NOMO-1 treated with dmso at 0.1 percent for 144 hours (cell line): ENCODE data around the gene SLC16A12.

Experiments
- DNase-seq: peaks from one replicate; lab custom pipeline; 2025; ENCODE audit not compliant: unreplicated experiment; lab: John Stamatoyannopoulos, UW

The SLC16A12 gene

GRCh38 chr10:89535171-89536012 lies at the start of gene SLC16A12:
SLC16A12 (minus strand) TSS chr10:89535594; CDS start chr10:89462578, 73,016 bp downstream.
- no peak for DNase-seq

- no peak for DNase-seq
These were observed 46.6 kb upstream of the SLC16A12 start for GRCh38 chr10:89582022-89582421.

- DNase-seq = no peak
These were observed 44.8 kb upstream of the SLC16A12 start for GRCh38 chr10:89580243-89580642.

- no peak for DNase-seq
These were observed 41.3 kb upstream of the SLC16A12 start for GRCh38 chr10:89576696-89577095.

GRCh38 chr10:89576022-89576421 lies 40.6 kb upstream of the SLC16A12 start:
- no peak for DNase-seq

- no peak for DNase-seq
These were observed 39.6 kb upstream of the SLC16A12 start for GRCh38 chr10:89575031-89575430.

- DNase-seq = no peak
These were observed 39.0 kb upstream of the SLC16A12 start for GRCh38 chr10:89574368-89574767.

GRCh38 chr10:89567576-89568245 lies 32.3 kb upstream of the SLC16A12 start:
- no peak for DNase-seq

- no peak for DNase-seq
These were observed 31.6 kb upstream of the SLC16A12 start for GRCh38 chr10:89566992-89567391.

- DNase-seq = no peak
These were observed 30.9 kb upstream of the SLC16A12 start for GRCh38 chr10:89566095-89566950.

GRCh38 chr10:89565180-89565579 lies 29.8 kb upstream of the SLC16A12 start:
- DNase-seq = no peak

- DNase-seq = peak; percentile 1
These were observed 28.6 kb upstream of the SLC16A12 start for GRCh38 chr10:89563861-89564478.

- no peak for DNase-seq
These were observed 27.9 kb upstream of the SLC16A12 start for GRCh38 chr10:89563311-89563710.

- no peak for DNase-seq
These were observed 21.2 kb upstream of the SLC16A12 start for GRCh38 chr10:89556600-89556999.

- DNase-seq = no peak
These were observed 20.5 kb upstream of the SLC16A12 start for GRCh38 chr10:89555688-89556445.

GRCh38 chr10:89554433-89554832 lies 19.0 kb upstream of the SLC16A12 start:
- DNase-seq = no peak

- DNase-seq = no peak
These were observed 17.8 kb upstream of the SLC16A12 start for GRCh38 chr10:89553064-89553734.

- DNase-seq = no peak
These were observed 16.8 kb upstream of the SLC16A12 start for GRCh38 chr10:89552213-89552612.

GRCh38 chr10:89550509-89550908 lies 15.1 kb upstream of the SLC16A12 start:
- DNase-seq = no peak

- DNase-seq = no peak
These were observed 14.1 kb upstream of the SLC16A12 start for GRCh38 chr10:89549510-89549909.
